ENCODE results near the gene FLNB. TPM values are rescaled to one million over a fixed set of nuclear protein-coding genes. Genes with fewer than 3 reads are reported as not detected.

Gene FLNB
- total RNA-seq, 4 donors from 2014 or later: 60.2 to 138 (median 96.2) TPM

DNA sequence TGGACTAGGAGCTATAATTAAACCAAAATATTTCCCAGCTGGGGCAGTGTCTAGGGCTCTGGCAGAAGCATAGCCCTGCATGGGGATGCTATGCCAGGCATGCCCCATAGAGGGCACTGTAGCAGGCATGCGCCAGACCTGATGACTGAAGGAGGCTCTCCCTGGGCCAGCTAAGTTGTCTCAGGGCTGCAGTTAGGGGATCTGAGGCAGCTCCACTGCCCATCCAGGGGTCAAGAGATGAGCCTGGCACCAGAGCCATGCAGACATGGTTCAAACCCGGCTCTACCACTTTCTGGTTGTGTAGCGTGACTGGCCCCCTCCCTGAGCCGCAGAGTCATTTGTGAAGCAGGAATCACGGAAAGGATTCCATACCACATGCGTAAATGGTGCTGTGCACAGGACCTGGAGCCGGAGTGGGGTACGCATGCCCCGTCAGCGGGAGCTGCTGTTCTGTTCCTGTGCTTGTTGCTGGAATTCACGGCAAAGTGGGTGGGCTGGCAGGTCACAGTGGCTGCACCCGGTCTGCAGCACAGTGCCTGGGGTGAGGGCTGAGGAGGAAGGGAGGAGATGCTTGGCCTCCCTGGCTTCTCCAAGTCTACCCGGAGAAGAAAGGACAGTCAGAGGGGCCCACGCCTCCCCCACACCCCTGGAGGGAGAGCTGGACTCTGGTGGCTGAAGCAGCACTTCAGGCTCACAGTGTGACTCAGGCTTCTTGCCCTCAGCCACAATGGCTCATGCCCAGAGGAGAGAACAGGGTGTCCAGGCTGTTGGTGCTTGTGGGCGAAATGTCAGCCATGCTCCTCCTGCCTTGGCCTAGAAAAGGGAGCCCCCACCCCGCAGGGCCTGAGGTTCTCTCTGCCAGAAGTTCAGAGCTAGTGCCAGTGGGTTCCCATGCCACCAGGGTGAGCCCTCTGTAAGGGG lies 159.5 kb downstream of the FLNB start:
- Histone ChIP-seq H3K4me1 (peaks cover 0 to 73% (median 20%) of the 10 kb centered on the region in 3 donors), H3K4me3 (no peak overlapping the region), H3K9me3 (no peaks in the 10 kb centered on the region), H3K27me3 (no peaks in the 10 kb centered on the region), H3K36me3 (peaks cover 0 to 92% of the 10 kb centered on the region in 2 donors), H3K27ac (peak overlapping the region in 3 of 4 donors; percentile 68 to 81 (median 71))
- WGBS, 2 donors (ENCODE audit: low coverage in 1 of 2): 60 to 97% methylated on average over 2 to 5 of the region's 16 CpGs
- TF ChIP-seq EP300 (IDR thresholded peaks at IDR 0.05) (no peak), POLR2A (IDR thresholded peaks at IDR 0.05) (no peak), POLR2AphosphoS5 (IDR thresholded peaks at IDR 0.05) (peak; percentile 53), CTCF (IDR thresholded peaks at IDR 0.05) (peak; percentile 76 to 88 (median 78))
- peak; percentile 72 for ATAC-seq

DNA sequence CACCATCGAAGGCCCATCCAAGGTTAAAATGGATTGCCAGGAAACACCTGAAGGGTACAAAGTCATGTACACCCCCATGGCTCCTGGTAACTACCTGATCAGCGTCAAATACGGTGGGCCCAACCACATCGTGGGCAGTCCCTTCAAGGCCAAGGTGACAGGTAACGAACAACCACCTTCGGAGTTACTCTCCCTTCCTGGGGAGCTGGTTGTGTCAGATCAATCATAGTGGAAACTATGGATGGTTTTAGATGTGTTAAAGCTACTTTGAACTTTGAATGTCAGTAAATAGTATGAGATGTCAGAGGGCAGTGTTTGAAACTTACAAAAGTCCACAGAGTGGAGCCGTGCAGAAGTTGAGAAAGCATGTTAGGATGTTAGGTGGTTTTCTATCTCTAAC lies 160.3 kb downstream of the FLNB start:
- no peak for ATAC-seq
- Histone ChIP-seq H3K9me3 (no peaks in the 10 kb centered on the region), H3K27ac (peak overlapping the region in 3 of 4 donors; percentile 68 to 81 (median 71)), H3K27me3 (no peaks in the 10 kb centered on the region), H3K4me1 (peaks cover 0 to 71% (median 20%) of the 10 kb centered on the region in 3 donors), H3K36me3 (peaks cover 0 to 84% of the 10 kb centered on the region in 2 donors), H3K4me3 (no peak overlapping the region)
- no peak for TF ChIP-seq POLR2A (IDR thresholded peaks at IDR 0.05)
- TF ChIP-seq CTCF (IDR thresholded peaks at IDR 0.05): no peak
- TF ChIP-seq EP300 (IDR thresholded peaks at IDR 0.05): no peak
- TF ChIP-seq POLR2AphosphoS5 (IDR thresholded peaks at IDR 0.05): no peak
- 58 to 73% methylated on average over 1 to 3 of the region's 7 CpGs for WGBS, 2 donors (ENCODE audit: low coverage in 1 of 2)

DNA sequence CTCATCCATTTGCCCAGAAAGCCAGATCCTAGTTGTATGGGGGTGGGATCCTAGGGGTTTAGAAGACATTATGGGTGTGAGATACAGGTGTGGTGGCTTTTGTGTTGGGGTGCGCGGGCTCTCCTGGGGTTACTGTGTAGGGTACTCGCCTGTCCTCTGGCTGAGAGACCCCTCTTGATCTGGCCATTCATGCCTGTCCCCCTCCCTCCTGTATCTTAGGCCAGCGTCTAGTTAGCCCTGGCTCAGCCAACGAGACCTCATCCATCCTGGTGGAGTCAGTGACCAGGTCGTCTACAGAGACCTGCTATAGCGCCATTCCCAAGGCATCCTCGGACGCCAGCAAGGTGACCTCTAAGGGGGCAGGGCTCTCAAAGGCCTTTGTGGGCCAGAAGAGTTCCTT lies 161.1 kb downstream of the FLNB start:
- Histone ChIP-seq H3K36me3 (peaks cover 0 to 75% of the 10 kb centered on the region in 2 donors), H3K27ac (peak overlapping the region in 3 of 4 donors; percentile 43 to 58 (median 43)), H3K27me3 (no peaks in the 10 kb centered on the region), H3K4me1 (peaks cover 0 to 71% (median 16%) of the 10 kb centered on the region in 3 donors), H3K4me3 (no peak overlapping the region), H3K9me3 (no peaks in the 10 kb centered on the region)
- TF ChIP-seq POLR2A (IDR thresholded peaks at IDR 0.05) (no peak), CTCF (IDR thresholded peaks at IDR 0.05) (no peak), EP300 (IDR thresholded peaks at IDR 0.05) (no peak), POLR2AphosphoS5 (IDR thresholded peaks at IDR 0.05) (no peak)
- 100% methylated on average over 2 of the region's 9 CpGs for WGBS, 2 donors (ENCODE audit: low coverage in 1 of 2)
- no peak for ATAC-seq

- Histone ChIP-seq H3K4me3 (no peak overlapping the region), H3K27me3 (no peaks in the 10 kb centered on the region), H3K4me1 (peaks cover 2 to 71% (median 13%) of the 10 kb centered on the region in 3 donors), H3K27ac (peak overlapping the region in 3 of 4 donors; percentile 43 to 58 (median 43)), H3K36me3 (peaks cover 0 to 65% of the 10 kb centered on the region in 2 donors), H3K9me3 (no peaks in the 10 kb centered on the region)
- 81 to 100% methylated on average over 1 to 4 of the region's 11 CpGs for WGBS, 2 donors (ENCODE audit: low coverage in 1 of 2)
- no peak for ATAC-seq
- TF ChIP-seq POLR2AphosphoS5 (IDR thresholded peaks at IDR 0.05): no peak
- no peak for TF ChIP-seq EP300 (IDR thresholded peaks at IDR 0.05)
- TF ChIP-seq CTCF (IDR thresholded peaks at IDR 0.05): no peak
- no peak for TF ChIP-seq POLR2A (IDR thresholded peaks at IDR 0.05)
Measured at GRCh38 chr3:58170376-58170775, 162.2 kb downstream of the FLNB start.
